NOMO-1 (cell line): ENCODE results near the gene CAMK2G.
"Not testable (repeated sequence)": the region's sequence is repeated elsewhere in the genome, so short reads cannot be mapped to it uniquely, and the experiment has no call there.

Source experiments
- DNase-seq, 2 experiments: peaks; one replicate each; lab custom pipeline; 2025; ENCODE audit not compliant: unreplicated experiment in 2 of 2; lab: John Stamatoyannopoulos, UW

Gene CAMK2G

GRCh38 chr10:73842349-73842748 is 32.0 kb downstream of the CAMK2G start:
- no peak for DNase-seq

- no peak for DNase-seq
Measured at GRCh38 chr10:73841526-73842285, 32.6 kb downstream of the CAMK2G start.

- DNase-seq = no peak
Measured at GRCh38 chr10:73841061-73841421, 33.3 kb downstream of the CAMK2G start.

- no peak for DNase-seq
Measured at GRCh38 chr10:73840403-73841060, 33.8 kb downstream of the CAMK2G start.

- no peak for DNase-seq
Measured at GRCh38 chr10:73840056-73840402, 34.3 kb downstream of the CAMK2G start.

GRCh38 chr10:73839276-73839966 is 34.9 kb downstream of the CAMK2G start:
- DNase-seq = no peak

GRCh38 chr10:73838827-73839226 is 35.5 kb downstream of the CAMK2G start:
- no peak for DNase-seq

GRCh38 chr10:73838008-73838567 is 36.3 kb downstream of the CAMK2G start:
- no peak for DNase-seq

- no peak for DNase-seq
Measured at GRCh38 chr10:73837072-73837471, 37.3 kb downstream of the CAMK2G start.

- DNase-seq = no peak
Measured at GRCh38 chr10:73836427-73836980, 37.9 kb downstream of the CAMK2G start.

- DNase-seq = not testable (repeated sequence)
Measured at GRCh38 chr10:73829090-73829489, 45.3 kb downstream of the CAMK2G start.

GRCh38 chr10:73828161-73828560 is 46.2 kb downstream of the CAMK2G start:
- no peak for DNase-seq

GRCh38 chr10:73827346-73828089 is 46.8 kb downstream of the CAMK2G start:
- no peak for DNase-seq

GRCh38 chr10:73824146-73824725 is 50.1 kb downstream of the CAMK2G start:
- DNase-seq = no peak

GRCh38 chr10:73823391-73823790 is 51.0 kb downstream of the CAMK2G start:
- no peak for DNase-seq

- DNase-seq = no peak
Measured at GRCh38 chr10:73819513-73820093, 54.8 kb downstream of the CAMK2G start.

- DNase-seq = no peak
Measured at GRCh38 chr10:73819081-73819480, 55.3 kb downstream of the CAMK2G start.

- DNase-seq = no peak
Measured at GRCh38 chr10:73818402-73818801, 56.0 kb downstream of the CAMK2G start.

GRCh38 chr10:73817826-73818225 is 56.5 kb downstream of the CAMK2G start:
- no peak for DNase-seq
